ENCODE results near the gene UROC1. TPM values are rescaled to one million over a fixed set of nuclear protein-coding genes. Genes with fewer than 3 reads are reported as not detected.
A peak's percentile ranks its signal among the peaks of the same experiment; 100 is the strongest.

UROC1 gene
- total and polyA plus RNA-seq, 2 of the 13 experiments (the other 11 are each of a cell fraction or from before 2014, with no cell fraction given): 0.71 to 1.3 TPM

- TF ChIP-seq RERE (CRISPR knock-in tag; IDR thresholded peaks at IDR 0.05; ENCODE audit: low read depth) (no peak), SRSF4 (IDR thresholded peaks at IDR 0.05; ENCODE audit: low read depth, low read length, poor library complexity, severe bottlenecking) (no peak), PRDM4 (CRISPR knock-in tag; IDR thresholded peaks at IDR 0.05; ENCODE audit: borderline replicate concordance) (no peak), ZFP62 (CRISPR knock-in tag; IDR thresholded peaks at IDR 0.05) (no peak), ZNF556 (CRISPR knock-in tag; IDR thresholded peaks at IDR 0.05; ENCODE audit: borderline replicate concordance) (no peak), KLF15 (CRISPR knock-in tag; IDR thresholded peaks at IDR 0.05; ENCODE audit: borderline replicate concordance) (no peak), ZNF17 (CRISPR knock-in tag; IDR thresholded peaks at IDR 0.05) (no peak), UBTF (CRISPR knock-in tag; IDR thresholded peaks at IDR 0.05) (peak; percentile 53), HIVEP1 (CRISPR knock-in tag; IDR thresholded peaks at IDR 0.05) (no peak), ZNF253 (CRISPR knock-in tag; IDR thresholded peaks at IDR 0.05; ENCODE audit: borderline replicate concordance) (no peak), SP140L (CRISPR knock-in tag; IDR thresholded peaks at IDR 0.05; ENCODE audit: borderline replicate concordance) (no peak), ZBTB7B (CRISPR knock-in tag; IDR thresholded peaks at IDR 0.05) (0 out of 2 replicates have a peak, but pooled peaks have one; percentile 38), ZNF276 (CRISPR knock-in tag; IDR thresholded peaks at IDR 0.05; ENCODE audit: low read depth) (no peak), CHD4 (IDR thresholded peaks at IDR 0.05; ENCODE audit: borderline replicate concordance, low read length) (no peak), YEATS2 (CRISPR knock-in tag; IDR thresholded peaks at IDR 0.05; ENCODE audit: borderline replicate concordance) (no peak), SP4 (CRISPR knock-in tag; IDR thresholded peaks at IDR 0.05) (no peak), TEAD3 (CRISPR knock-in tag; optimal IDR thresholded peaks at IDR 0.05; ENCODE audit: borderline replicate concordance) (peak; percentile 66)
Observed at GRCh38 chr3:126487151-126487771, 30.3 kb downstream of the UROC1 start (continued).
